ENCODE results near the gene TMEM51.

TMEM51 gene

DNA sequence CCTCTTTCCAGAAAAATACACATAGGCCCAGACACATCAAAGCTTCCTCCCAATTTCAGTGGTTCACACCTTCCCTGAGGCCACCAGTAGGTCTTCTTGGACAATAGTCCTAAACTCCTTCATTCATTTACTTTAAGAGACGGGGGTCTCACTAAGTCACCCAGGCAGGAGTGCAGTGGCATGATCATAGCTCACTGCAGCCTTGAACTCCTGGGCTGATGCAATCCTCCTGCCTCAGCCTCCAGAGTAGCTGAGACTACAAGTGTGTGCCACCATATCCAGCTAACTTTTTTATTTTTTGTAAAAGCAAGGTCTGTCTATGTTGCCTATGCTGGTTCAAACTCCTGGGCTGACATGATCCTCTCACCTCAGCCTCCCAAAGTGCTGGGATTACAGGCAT, 85.2 kb downstream of the TMEM51 start:
- DNase-seq (ENCODE audit: extremely low read depth in 1 of 2, low read depth in 1 of 2): no peak

DNA sequence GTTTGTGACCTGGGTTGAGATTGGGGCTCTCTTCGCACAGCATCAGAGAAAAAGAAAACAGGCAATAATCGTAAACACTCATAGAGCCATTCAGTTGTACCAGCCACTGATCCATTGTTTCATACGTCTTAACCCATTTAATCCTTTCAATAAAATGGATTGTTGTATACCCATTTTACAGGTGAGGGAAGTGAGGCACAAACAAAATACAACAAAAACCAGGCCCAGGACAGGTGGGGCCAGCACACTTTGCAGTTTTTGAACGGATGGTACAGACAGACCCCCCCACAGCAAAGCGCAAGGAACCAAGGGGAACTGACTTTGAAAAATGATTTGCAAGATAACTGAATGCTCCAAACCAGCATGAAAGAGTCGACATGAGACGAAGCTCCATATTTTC, 89.2 kb downstream of the TMEM51 start:
- DNase-seq (ENCODE audit: extremely low read depth in 1 of 2, low read depth in 1 of 2): no peak

- no peak for DNase-seq (ENCODE audit: extremely low read depth in 1 of 2, low read depth in 1 of 2)
Measured at GRCh38 chr1:15243275-15244043, 89.9 kb downstream of the TMEM51 start.

DNA sequence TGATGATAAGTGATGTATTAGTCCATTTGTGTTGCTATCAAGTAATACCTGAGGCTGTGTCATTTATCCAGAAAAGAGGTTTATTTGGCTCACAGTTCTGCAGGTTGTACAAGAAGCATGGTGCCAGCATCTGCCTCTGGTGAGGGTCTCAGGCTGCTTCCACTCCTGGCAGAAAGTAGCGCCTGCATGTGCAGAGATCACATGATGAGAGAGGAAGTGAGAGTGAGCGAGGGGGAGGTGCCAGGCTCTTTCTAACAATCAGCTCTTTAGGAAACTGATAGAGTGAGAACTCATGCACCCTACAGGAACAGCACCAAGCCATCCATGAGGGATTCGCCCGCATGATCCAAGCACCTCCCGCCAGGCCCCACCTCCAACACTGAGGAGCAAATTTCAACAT, 91.3 kb downstream of the TMEM51 start:
- no peak for DNase-seq (ENCODE audit: extremely low read depth in 1 of 2, low read depth in 1 of 2)

DNA sequence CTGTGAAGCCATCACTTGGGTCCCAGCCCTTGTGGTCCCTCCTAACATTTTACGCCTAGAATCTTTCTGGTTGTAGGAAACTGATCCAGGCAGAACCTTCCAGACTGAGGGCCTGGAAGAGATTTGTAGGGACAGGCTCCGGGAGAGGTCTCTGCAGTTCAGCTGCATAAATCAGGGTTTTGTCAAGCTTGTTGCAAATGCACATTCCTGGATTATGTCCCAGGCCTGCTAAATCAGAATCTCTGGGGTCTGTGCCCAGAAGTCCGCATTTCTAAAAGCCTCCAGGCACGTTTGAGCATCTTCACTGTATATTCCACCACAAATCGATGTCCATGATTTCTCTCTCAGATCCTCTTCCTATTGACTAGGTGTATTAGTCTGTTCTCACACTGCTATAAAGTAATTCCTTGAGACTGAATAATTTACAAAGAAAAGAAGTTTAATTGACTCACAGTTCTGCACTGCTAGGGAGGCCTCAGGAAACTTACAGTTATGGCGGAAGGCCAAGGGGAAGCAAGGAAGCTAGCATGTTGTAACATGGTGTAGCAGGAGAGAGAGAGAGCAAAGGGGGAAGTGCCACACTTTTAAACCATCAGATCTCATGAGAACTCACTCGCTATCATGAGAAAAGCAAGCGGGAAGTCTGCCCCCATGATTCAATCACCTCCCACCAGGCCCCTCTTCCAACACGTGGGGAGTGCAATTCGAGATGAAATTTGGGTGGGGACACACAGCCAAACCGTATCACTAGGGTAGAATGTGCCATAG, 92.2 kb downstream of the TMEM51 start:
- no peak for DNase-seq (ENCODE audit: extremely low read depth in 1 of 2, low read depth in 1 of 2)

GRCh38 chr1:15246960-15247614, 93.5 kb downstream of the TMEM51 start, which contains the start of gene FHAD1:
TSS of gene FHAD1 (plus strand) at chr1:15247223. CDS start at chr1:15251785, 4,562 bp downstream.
- DNase-seq (ENCODE audit: extremely low read depth in 1 of 2, low read depth in 1 of 2): peak; percentile 29 to 30

DNA sequence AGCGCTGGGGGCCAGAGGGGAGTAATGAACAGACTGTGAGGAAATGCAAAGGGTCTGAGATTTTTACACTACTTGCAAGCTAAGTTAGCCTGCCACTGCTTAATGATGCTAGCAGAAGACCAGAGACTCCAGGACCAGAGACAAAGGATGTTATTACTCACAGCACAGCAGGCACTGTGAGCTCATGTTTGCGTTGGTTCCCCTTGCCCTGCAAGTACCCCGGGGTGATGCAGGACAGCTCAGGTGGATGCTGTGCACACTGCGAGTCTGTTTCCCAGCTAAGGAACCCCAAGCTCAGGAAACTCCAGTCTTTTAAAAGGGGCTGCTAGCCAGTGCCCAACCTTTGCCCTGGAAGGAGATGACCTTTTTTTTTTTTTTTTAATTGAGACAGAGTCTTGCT, 94.7 kb downstream of the TMEM51 start:
- no peak for DNase-seq (ENCODE audit: extremely low read depth in 1 of 2, low read depth in 1 of 2)

DNA sequence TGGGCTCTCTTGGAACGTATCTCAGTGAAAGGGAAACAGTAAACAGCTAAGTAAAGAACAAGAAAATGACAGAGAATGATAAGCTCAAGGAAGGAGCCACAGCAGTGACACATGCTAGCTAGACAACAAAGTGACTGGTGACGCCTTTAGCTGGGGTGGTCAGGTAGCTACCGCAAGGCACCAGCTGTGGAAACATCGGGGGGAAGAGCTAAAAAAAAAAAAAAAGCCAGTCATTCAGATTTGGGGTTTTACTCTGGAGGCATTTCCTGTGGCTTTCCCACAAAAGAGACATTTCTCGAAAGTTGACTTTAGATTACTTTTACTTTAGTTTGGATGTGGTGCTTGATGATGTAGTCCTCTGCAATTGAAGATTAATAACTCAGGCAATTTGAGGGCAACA, 95.5 kb downstream of the TMEM51 start:
- DNase-seq (ENCODE audit: extremely low read depth in 1 of 2, low read depth in 1 of 2): peak; percentile 45 to 77

GRCh38 chr1:15251857-15252835, 98.6 kb downstream of the TMEM51 start:
- DNase-seq (ENCODE audit: extremely low read depth in 1 of 2, low read depth in 1 of 2): no peak

DNA sequence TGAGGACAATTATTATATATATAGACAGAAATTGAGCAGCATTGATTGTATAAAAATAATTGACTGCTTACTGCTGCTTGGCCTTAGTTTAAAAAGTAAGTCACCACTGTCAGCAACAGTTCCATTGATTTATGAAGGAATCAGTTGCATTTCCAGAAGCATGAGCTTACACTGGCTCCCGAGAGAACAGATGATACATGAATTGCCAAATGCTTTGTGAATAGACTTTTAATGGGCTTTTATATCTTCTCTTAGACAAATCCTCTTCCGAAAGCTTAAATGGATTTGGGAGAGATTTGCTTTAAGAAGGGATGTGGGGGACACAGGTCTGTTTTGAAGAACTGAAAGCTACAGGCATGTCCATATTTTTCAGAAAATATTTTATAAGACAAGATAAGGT, 101.0 kb downstream of the TMEM51 start:
- DNase-seq (ENCODE audit: extremely low read depth in 1 of 2, low read depth in 1 of 2): no peak

GRCh38 chr1:15255582-15256149, 102.1 kb downstream of the TMEM51 start:
- no peak for DNase-seq (ENCODE audit: extremely low read depth in 1 of 2, low read depth in 1 of 2)

DNA sequence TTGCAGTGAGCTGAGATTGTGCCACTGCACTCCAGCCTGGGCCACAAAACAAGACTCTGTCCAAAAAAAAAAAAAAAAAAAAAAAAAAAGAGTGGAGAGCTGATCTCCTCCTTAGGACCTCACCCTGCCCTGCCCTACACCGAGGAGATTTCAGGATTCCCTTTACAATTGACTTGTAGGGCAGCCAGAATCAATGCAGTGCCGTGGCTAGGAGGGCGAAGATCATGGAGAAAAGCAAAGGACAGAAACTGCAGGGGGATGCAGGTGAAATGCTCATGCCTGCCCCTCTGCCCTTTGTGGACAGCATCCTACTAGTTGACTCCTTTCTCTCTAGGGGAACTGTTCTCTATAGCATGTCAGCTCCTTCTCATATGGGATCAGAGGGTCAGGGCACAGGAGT, 103.0 kb downstream of the TMEM51 start:
- no peak for DNase-seq (ENCODE audit: extremely low read depth in 1 of 2, low read depth in 1 of 2)

DNA sequence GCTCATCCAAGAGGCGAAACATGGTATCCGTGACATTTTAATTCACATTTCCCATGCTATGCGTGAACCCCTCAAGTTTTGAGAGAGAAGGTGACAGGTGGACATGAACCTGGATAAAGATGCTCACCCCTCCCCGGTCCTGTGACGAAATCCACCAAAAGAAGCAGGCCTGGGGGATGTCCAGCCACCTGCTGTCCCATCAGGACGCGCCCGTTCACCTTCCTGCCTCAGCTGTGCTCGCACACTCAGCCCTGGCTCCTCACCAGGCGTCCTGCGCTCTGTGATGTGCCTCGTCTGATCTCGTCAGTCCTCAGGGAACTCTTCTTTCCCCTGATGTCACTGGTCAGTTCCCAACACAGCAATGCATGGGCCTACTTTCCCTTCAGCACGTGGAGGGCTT, 103.8 kb downstream of the TMEM51 start:
- no peak for DNase-seq (ENCODE audit: extremely low read depth in 1 of 2, low read depth in 1 of 2)

- no peak for DNase-seq (ENCODE audit: extremely low read depth in 1 of 2, low read depth in 1 of 2)
Measured at GRCh38 chr1:15258833-15259621, 105.5 kb downstream of the TMEM51 start.

- DNase-seq (ENCODE audit: extremely low read depth in 1 of 2, low read depth in 1 of 2): no peak
Measured at GRCh38 chr1:15259622-15260007, 106.1 kb downstream of the TMEM51 start.

DNA sequence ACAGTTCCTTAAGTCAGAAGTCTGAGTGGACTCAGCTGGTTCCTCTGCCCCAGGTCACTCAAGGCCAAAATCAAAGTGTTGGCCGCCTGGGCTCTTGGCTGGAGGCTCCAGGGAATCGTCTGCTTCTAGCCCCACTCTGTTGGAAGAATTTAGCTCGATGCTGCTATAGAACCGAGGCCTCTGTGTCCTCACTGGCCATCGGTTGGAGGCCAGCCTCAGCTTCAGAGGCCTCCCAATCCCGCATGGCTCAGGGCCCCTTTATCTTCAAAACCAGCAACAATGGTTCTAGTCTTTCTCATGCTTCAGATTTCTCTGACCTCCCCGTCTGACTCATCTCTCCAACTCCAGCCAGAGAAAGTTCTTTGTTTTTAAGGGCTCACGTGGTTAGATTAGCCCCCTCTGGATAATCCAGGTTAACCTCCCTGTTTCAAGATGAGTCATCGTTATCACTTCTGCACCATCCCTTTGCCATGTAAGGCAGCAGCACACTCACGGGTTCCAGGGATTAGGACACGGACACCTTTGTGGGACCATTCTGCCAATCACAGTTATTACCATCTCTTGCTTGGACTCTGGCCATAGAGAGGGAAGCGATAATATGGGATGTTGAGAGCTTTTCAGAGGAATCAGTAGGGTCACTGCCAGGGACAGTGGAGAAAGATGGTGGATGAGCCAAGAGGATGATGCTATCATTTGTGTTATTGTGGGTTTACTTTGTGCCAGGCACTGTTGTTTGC, 107.0 kb downstream of the TMEM51 start:
- DNase-seq (ENCODE audit: extremely low read depth in 1 of 2, low read depth in 1 of 2): no peak

GRCh38 chr1:15261155-15262002, 107.8 kb downstream of the TMEM51 start:
- peak in 1 of 2 donors; percentile 34 for DNase-seq (ENCODE audit: extremely low read depth in 1 of 2, low read depth in 1 of 2)

GRCh38 chr1:15262003-15262377, 108.4 kb downstream of the TMEM51 start:
- DNase-seq (ENCODE audit: extremely low read depth in 1 of 2, low read depth in 1 of 2): no peak
